SKM-1 (cell line): ENCODE measurements around the gene MINK1.
"Not testable (repeated sequence)": the region's sequence is repeated elsewhere in the genome, so short reads cannot be mapped to it uniquely, and the experiment has no call there.

ENCODE experiments used
- DNase-seq: peaks from one replicate; lab custom pipeline; 2025; ENCODE audit not compliant: unreplicated experiment; lab: John Stamatoyannopoulos, UW

The MINK1 gene

DNA sequence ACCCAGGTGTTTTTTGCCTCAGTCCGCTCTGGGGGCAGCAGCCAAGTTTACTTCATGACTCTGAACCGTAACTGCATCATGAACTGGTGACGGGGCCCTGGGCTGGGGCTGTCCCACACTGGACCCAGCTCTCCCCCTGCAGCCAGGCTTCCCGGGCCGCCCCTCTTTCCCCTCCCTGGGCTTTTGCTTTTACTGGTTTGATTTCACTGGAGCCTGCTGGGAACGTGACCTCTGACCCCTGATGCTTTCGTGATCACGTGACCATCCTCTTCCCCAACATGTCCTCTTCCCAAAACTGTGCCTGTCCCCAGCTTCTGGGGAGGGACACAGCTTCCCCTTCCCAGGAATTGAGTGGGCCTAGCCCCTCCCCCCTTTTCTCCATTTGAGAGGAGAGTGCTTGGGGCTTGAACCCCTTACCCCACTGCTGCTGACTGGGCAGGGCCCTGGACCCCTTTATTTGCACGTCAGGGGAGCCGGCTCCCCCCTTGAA, 64.1 kb downstream of the MINK1 start:
- no peak for DNase-seq

DNA sequence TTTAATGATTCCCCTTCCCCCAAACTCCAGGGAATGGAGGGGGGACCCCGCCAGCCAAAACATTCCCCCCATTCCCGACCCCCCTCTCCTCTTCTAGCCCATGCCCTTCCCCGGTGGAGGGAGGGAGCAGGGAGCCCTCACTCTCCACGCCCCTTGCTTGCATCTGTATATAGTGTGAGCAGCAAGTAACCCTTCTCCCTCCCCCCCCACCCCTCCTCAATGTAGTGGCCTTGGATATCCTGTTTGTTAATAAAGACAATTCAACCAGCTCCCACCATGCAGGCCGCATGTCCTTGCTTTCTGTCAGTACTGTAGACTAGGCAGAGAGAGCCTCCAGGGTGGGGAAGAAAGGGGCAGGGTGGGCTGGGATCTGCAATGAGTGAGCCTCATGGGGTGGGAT, 64.6 kb downstream of the MINK1 start:
- no peak for DNase-seq

DNA sequence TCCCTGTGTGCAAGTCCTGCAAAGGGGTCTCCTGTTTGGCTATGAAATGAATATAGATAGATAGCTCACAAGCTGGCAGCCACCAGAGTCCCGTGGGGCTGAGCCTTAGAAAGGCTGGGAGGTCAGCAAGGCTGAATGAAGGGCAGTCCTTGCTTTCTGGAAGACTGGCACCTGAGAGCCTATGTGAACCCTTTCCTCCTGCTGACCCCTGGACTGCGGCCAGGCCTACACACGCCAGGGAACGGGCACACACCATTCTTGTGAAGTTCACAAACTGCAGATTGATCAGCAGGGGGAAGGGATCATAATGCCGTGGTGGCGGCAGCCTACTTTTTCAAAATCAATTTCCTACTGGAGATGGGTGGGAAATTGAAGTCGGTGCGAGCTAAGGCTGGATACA, 65.2 kb downstream of the MINK1 start:
- no peak for DNase-seq

DNA sequence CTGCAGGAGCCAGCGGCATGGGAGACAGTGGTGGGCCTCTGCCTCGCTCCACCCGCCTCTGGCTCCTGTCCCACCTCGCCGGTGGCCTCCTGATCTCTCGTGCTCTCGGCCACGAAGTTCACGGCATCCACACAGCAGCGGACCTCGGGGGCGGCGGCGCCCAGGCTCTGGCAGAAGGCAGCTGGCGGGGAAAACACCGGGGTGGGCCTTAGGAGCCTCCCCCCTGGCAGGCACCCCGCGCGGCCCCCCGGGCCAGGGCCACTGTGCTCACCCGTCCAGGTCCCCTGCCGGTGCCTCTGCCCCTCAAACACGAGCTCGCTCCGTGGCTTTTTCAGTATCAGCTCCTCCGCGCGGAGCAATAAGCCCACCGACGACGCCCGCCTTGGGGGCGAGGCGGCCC, 65.8 kb downstream of the MINK1 start:
- no peak for DNase-seq

DNA sequence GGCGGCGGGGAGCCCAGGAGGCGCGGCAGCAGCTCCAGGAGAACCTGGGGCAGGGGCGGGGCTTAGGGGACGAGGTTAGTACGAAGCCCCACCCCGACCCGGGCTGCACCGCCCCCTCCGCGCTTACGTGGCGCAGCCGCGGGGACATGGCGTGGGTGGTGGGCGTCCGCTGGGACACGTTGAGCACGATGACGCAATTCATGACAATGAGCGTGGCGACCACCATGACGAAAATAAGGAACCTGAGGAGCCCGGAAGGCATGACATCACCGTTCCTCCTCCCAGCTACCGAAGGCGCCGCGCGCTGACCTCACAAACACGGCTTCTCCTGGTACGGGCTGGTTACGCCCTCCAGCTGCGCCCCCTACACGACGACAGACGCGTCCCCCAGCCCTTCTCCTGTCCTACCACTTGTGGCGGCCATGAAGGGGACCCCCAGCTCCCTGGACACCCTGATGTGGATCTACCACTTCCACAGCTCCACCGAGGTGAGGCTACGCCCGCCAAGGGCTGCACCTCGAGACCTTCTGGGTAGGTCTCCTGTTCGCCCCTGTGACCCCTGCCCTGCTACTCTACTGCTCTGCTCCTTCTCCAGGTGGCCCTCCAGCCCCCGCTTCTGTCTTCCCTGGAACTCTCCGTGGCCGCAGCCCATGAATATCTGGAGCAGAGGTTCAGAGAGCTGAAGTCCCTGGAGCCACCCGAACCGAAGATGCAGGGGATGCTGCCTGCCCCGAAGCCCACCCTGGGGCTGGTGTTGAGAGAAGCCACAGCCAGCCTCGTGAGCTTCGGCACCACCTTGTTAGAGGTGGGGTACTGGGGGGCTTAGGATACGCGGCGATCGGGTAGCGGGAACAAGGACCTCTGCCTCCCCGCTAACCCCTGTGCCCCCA, 66.4 kb downstream of the MINK1 start, which contains the start of gene C17orf107:
C17orf107 (plus strand) TSS at position 196 of the 890 bp plus-strand sequence; CDS start at position 423, 227 bp downstream.
- no peak for DNase-seq

DNA sequence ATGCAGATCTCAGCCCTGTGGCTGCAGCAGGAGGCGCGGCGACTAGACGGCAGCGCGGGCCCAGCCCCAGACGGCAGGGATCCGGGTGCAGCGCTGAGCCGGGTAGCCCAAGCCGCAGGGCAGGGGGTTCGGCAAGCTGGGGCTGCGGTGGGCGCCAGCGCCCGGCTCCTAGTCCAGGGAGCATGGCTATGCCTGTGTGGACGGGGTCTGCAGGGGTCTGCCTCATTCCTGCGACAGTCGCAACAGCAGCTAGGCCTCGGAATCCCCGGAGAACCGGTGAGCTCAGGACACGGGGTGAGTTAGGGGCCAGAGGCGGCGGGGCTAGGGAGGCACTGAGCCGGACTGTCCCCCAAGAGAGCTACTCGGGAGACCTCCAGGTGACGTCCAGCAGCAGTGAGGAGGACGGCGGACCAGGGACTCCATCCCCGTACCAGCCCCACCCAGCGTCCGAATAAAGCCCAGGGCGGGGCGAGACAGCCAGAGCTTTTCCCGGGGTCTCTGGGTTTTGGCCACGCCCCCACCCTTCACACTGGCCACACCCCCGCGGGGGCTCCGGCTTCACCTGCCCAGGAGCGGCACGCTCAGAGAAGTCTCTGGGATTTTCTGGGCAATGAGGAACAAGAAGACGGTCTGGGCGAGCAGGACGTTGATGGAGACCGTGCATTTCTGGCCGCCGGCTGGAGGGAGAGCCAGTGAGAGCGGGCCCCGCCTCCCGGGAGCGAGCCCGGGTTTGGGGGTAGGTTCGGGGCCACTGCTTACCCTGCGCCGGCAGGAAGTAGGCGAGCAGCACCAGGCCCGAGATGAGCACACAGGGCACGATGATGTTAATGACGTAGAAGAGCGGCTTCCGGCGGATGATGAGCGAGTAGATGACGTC, 67.3 kb downstream of the MINK1 start:
- DNase-seq = no peak

DNA sequence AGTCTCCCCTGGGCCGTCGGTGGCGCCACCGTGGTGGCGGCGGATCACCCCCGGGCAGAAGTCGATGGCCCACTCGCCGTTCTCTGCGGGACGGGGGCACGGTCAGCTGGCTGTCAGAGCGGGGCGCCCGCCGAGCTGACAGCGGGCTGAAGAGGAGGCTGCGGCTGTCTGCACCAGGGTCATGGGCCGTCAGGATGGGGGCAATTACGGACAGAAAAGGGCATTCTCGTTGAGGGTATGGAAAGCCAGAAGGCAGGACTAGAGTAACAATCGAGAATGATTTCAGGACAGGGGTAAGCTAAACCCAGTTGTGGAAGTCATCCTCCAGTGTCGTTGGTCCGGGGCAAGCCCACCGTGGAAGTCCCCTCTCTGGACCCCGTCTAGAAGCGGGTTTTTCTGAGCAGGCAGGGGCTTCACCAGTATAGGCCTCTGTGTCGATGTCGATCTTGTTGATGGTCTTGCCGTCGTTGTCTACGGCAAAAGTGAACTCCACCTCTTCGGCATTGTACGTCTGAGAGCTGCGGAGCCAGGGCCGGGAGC, 68.0 kb downstream of the MINK1 start:
- DNase-seq = no peak

DNA sequence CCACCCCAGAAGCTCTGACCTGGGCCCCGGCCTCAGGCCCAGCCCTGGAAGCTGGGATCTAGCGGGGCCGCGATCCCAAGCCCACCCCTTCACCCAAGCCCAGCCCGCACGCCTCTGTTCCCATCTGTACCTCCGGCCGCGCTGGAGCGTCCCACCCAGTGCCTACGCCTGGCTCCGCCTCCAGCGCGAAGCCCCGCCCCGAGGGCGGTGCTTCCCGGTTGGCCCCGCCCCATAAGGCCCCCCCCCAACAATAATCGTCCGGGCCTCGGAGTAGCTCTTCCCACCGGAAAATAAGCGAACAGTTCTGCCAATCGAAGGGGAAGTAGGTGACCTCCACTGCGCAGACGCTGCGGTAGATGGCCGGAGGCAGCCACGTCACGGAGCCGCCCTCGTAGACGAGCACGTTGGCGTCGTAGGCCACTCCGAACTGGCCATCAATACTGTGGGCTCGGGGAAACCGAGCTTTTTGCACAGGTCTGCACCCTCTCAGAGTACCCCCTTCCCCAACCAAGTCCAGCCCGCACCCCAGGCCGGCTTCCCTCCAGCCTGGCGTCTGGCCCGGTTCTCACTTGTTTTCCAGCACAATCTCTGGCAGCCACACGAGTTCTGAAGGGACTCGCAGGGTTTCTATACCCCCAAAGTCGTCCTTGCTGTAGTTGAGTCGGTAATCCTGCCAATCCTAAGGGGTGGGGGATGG, 68.7 kb downstream of the MINK1 start:
- no peak for DNase-seq

DNA sequence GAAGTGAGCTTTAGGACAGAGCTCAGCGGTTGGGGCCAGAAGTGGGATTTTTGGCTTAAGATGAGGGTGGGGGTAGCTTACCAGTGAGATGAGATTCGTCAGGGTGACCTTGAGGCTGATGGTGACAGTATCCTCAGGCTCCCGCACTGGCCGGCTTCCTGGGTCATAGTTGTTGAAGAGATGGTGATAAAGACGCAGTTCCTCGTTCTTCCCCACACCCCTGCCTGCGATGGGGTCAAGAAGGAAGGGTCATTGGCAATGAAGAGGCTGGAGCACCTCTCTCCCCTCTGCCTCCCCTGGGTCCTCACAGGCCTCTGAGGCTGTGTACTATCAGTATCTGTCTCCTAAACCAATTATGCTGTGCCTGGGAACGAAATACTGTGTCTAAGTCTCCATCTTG, 69.4 kb downstream of the MINK1 start:
- DNase-seq = no peak

DNA sequence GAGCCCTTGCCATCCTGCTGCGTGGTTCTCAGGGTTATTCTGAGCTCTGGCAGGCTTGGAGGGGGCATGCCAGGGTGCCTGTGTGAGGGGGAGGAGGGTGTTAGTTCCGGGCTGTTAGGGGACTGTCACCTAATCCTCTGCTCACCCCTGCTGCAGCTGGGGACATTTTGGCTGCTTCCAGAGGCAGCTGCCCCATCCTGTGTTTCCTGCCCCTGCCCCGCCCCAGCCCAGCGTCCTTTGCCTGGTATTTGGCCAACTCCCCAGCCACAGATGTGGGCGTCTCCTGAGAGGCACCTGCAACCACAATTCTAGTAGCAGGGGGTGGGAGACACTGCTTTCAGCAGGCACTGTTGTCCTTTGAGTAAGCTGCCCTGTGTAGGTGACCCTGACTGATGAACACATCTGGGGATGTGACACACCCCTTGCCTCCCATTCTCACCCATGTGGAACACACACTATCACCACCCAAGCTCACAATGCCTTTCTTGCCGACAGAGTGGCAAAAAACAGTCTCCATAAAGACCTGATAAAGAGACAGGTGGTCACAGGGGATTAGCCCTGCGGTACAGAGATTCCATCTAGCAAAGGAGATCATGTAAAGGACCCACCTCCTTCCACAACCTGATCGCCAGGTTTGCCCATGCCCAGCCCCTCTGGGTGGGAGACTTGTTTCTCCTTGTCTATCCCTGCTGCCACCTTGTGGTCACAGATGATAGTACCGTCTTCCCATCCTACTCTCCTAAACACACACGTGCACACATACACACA, 70.1 kb downstream of the MINK1 start, which contains the start of gene CHRNE:
CHRNE (minus strand) TSS at position 48 of the 768 bp plus-strand sequence; CDS start at position 13, 35 bp downstream.
- peak; percentile 11 for DNase-seq

DNA sequence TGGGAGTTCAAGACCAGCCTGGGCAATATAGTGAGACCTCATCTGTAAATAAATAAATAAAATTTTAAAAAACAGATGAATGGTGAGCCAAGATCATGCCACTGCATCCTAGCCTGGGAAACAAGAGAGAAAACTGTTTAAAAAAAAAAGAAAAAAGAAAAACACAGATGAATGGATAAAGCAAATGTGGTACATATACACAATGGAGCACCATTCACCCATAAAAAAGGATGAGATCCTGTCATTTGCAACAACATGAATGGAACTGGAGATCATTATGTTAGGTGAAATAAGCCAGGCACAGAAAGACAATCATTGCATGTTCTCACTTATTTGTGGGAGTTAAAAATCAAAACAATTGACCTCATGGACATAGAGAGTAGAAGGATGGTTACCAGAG, 73.5 kb downstream of the MINK1 start:
- not testable (repeated sequence) for DNase-seq

DNA sequence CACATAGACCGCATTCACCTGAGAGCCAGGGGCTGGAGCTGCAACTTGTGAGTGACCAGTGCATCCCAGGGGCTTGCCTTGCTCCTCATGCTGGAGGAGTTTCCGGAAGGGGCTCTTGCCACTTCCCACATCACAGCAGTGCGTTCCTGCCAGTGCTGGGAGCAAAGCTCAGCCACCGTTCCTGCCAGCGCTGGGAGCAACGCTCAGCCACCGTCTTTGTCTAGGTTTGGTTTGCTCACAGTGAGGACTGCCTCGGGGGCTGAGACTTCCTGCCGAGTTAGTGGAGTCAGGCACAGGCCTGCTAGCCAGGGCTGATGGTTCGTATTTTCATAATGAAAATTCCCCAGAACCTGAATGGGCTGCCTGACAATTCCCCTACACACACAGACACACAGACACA, 75.2 kb downstream of the MINK1 start:
- no peak for DNase-seq

DNA sequence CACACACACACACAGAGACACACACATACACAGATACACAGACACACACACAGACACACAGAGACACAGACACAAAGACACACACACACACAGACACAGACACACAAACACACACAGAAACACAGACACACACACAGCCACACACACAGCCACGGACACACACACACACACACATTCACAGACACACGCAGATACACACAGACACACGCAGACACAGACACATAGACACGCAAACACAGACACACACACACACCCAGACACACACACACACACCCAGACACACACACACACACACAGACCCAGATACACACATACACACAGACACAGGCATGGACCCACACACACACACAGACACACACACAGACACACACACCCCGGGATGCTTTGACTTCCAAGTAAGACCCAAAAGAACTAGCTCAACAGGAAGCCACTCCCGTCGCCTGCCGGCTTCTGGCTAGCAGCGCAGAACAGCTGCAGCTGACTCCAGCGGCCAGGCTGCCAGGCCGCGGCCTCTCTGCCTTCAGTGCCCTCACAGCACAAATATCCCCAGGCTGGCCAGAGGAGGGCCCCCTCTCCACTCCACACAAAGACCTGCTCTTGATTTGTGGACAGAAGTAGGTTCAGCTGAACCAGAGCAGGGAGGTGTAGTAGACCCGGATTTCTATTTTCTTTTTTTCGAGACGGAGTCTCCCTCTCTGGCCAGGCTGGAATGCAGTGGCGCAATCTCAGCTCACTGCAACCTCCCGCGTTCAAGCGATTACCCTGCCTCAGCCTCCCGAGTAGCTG, 75.8 kb downstream of the MINK1 start:
- peak; percentile 14 for DNase-seq

DNA sequence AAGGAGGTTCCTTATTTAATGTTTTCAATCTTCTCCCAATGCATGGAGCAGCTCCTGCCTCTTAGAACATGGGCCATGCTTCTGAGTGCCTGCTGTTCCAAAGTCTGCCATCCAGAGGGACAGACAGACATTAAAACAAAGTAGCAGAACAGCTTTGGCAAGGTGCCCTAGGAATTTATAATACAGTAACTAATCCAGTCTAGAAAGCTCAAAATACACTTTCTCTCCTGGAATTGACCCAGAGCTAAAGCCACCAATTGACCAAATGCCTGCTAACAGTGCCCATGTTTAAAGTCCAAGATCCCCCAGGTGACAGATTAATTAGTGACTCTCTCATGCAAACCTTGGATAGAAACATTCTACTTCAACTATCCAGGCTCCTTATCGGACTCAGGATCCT, 80.9 kb downstream of the MINK1 start:
- DNase-seq = no peak

DNA sequence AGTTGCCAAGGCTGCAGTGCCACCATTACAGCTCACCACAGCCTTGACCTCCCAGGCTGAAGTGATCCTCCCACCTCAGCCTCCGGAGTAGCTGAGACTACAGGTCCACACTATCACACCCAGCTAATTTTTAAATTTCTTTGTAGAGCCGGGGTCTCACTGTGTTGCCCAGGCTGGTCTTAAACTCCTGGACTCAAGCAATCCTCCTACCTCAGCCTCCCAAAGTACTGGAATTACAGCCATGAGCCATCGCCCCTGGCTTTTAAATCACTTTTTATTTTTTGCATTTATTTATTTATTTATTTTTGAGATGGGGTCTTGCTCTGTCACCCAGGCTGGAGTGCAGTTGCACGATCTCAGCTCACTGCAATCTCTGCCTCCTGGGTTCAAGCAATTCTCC, 81.4 kb downstream of the MINK1 start:
- DNase-seq = not testable (repeated sequence)

DNA sequence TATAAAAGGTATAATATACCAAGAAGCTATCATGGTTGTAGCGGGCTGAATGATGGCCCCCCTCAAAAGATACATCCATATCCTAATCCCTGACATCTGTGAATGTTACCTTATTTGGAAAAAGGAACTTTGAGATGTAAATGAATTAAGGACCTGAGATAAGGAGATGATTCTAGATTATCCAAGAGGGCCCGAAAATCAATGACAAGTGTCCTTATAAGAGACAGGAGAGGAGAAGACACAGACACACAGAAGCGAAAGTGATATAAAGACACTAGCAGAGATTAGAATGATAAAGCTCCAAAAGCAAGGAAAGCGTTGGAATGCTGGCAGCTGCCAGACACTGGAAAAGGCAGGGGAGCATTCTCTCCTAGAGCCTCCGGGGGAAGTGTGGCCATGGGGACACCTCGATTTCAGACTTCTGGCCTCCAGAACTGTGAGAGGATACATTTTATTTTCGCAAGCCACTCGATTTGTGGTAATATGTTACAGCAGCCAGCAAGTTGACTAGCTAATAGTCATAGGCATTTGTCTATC, 86.4 kb downstream of the MINK1 start:
- DNase-seq = no peak

DNA sequence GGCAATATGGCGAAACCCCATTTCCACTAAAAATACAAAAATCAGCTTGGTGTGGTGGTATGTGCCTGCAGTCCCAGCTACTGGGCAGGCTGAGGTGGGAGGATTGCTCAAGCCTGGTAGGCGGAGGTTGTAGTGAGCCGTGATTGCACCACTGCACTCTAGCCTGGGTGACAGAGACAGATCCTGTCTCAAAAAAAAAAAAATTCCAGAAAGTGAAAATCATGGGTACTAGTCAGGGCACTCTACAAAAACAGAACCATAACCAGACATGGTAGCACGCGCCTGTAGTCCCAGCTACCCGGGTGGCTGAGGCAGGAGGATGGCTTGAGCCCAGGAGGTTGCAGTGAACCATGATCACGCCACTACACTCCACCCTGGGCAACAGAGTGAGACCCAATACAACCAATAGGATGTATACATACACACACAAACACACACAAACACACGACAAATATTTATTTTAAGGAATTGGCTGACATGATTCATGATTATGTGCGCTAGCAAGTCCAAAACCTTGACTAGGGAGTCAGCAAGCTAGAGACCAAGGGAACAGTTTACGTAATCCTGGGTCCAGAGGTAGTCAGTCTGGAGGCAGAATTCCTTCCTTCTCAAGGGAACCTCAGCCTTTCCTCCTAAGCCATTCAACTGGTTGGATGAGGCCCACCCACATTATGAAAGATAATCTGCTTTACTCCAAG, 87.4 kb downstream of the MINK1 start:
- DNase-seq = no peak

DNA sequence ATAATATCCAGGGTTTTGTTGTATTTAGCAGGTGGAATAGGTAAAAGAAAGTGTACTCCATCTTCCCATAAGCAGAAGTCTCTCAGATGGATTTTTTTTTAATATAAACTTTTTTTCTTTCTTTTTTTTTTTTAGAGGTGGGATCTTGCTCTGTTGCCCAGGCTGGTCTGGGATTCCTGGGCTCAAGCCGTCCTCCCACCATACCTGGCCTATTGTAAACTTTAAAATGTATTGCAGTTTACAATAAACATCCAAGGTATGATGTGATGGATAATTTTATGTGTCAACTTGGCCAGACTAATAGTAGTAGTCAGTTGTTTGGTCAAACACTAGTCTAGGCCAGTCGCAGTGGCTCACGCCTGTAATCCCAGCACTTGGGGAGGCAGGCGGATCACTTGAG, 88.2 kb downstream of the MINK1 start:
- DNase-seq = no peak
